ENCODE data around the gene PRSS3.

GRCh38 chr9:33750839-33751339 is 44.5 kb upstream of the PRSS3 start:
- TF ChIP-seq, protein P1, sequence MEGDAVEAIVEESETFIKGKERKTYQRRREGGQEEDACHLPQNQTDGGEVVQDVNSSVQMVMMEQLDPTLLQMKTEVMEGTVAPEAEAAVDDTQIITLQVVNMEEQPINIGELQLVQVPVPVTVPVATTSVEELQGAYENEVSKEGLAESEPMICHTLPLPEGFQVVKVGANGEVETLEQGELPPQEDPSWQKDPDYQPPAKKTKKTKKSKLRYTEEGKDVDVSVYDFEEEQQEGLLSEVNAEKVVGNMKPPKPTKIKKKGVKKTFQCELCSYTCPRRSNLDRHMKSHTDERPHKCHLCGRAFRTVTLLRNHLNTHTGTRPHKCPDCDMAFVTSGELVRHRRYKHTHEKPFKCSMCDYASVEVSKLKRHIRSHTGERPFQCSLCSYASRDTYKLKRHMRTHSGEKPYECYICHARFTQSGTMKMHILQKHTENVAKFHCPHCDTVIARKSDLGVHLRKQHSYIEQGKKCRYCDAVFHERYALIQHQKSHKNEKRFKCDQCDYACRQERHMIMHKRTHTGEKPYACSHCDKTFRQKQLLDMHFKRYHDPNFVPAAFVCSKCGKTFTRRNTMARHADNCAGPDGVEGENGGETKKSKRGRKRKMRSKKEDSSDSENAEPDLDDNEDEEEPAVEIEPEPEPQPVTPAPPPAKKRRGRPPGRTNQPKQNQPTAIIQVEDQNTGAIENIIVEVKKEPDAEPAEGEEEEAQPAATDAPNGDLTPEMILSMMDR (conservative IDR thresholded peaks at IDR 0.05 in 1 of 2, IDR thresholded peaks at IDR 0.05 in 1 of 2; ENCODE audit: low read depth in 1 of 2, low read length in 2 of 2) = no peak
- no peak for TF ChIP-seq EZH2 (IDR thresholded peaks at IDR 0.05; ENCODE audit: low read length, missing control alignments)
